ENCODE results near the gene ANKDD1A.

Gene ANKDD1A

GRCh38 chr15:65004993-65005392 is 93.3 kb downstream of the ANKDD1A start:
- DNase-seq, result no peak
- intact Hi-C loops (cut with DNase I), result no loop called here

DNA sequence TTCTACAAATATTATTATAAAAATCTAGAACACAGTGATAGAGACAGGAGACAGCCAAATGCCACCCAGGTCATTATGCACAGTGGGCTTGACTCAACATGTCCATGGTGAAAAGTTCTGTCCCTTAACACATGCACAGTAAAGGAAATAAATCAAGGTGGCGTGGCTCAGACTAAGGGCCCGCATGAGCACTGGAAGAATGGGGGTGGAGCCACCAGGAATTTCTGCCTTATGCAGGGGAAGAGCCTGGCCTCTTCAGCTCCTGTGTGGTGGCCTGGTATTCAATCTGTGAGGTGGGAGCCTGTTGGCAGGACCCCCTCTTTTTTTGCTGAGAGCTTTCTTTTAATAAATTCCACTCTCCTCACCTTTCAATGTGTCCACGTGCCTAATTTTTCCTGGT is 95.2 kb downstream of the ANKDD1A start:
- intact Hi-C loops (cut with DNase I), result no loop called here
- no peak for DNase-seq
